Measurements from ENCODE around the gene CD58.

The CD58 gene

GRCh38 chr1:116538544-116538943 is 32.3 kb downstream of the CD58 start:
- peak; percentile 54 for DNase-seq

GRCh38 chr1:116537898-116538297 is 32.9 kb downstream of the CD58 start:
- DNase-seq: no peak

- no peak for DNase-seq
Observed at GRCh38 chr1:116537040-116537831, 33.6 kb downstream of the CD58 start.

DNA sequence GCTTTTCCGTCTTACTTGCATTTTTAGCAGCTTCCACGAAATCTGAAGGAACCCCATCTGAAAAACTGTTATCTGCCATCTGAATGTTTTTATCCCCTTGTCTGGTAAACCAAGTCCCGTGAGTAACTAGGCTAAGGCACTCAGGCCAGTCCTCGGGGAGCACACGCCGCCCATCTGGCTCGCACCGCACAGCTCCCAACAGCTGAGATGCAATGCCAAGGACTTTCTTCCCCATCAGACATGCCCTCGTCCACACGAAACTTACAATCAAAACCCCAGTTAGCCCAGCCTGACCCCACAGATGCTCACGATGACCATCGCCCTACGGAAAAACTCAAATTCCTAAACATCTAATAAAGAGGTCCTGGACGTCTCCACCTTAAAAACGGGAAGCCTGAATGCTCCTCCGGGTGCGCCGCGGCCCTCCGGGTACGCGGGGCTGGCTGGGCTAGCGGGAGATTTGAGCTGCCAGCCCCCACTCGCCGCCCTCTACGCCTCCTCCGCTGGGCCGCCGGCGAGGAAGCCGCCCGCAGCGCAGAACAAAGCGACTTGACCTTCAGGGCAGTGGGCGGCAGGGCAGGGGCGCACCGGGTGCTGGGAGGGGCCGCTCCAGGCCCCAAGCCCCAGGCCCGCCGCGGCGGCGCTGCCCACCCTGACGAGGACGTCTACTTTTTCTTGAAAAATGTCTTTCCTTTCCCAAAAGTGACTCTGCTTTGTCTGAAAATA is 36.6 kb downstream of the CD58 start:
- no peak for DNase-seq

GRCh38 chr1:116533429-116533820 is 37.4 kb downstream of the CD58 start:
- DNase-seq: no peak

DNA sequence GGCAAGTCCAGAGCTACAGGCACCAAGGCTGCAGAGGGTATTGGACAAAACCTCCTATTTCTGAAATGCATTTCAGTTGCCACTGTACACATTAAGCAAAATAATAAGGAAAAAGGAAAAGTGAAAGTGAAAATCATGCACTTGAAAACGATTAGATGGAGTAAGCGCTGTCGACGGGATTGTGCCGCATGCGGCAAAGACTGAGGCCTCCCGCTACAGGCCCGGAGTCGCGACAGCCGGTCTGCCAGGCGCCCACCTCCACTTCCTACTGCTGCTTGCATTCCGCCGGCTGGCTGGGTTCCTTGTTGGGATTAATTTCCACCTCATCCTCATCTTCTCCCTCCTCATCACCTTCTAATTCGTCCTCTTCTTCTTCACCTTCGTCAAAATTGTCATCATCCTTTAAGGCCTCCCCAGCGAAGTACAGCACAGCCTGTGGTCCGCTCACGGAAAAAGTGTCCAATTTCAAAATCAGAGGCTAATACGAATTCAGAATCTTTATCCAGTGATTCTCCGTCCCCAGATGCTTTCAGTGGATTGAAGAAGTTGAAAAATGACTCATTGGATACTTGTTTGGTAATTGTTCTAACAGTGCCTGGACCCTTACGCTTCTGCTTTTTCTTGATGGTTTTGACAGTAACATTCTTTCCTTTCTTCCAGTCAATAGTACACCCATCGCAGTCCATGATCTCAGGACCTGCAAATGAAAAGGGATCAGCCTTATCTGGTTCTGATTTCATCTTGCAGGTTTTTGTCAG is 38.0 kb downstream of the CD58 start:
- no peak for DNase-seq

DNA sequence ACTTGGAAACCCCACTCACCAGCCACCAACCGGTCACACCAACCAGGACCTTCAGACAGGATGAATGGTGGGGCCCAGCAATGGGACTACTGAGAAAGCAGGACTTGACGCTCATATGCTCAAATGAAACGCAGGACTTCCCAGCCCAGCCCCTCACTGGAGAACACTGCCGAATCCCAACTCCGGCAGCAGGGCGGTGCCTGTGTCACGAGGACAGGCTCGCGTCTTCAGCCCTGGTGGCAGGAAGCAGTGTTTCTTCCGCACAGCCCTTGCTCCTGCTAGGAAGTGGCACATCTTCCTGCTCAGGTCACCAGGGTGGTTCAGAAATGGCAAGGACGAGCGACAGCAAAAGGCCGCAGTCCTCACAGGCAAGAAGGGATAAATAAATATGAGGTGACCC is 38.9 kb downstream of the CD58 start:
- no peak for DNase-seq

DNA sequence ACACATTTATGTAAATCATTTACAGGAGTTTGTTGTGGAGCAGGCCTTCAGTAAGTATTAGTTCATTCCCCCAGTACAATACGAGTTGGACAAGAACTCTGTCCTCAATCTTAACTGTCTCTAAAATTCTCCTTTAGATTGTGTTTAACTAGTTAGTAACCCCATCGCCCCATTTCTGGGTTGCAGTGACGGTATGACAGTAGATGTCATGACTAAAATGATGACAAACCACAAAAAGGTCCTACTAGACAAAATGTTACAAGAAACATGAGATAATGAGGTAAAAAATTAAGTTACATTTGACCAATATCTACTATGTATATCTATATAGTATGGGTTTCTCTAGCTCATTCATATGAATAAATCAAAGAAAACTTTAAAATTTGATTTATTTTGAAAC is 41.1 kb downstream of the CD58 start:
- no peak for DNase-seq

DNA sequence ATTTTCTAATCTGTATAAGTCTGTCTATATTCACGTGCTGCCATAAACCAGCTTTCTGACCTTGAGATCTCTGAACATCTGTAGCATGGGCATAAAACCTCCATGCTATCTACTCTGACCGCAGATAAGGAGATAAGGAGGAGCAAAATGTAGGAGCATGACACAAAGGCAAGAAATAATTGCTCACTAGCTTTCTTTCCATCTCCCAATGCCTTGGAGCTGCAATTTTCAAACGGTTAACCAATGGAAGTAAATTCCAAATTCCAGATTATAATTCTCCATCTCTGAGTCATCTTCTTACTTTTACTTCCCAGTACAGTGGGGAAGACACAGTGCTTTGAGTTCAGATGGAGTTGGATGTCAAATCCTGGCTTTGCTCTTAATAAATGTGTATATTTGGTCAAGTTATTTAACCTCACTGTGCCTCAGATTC is 41.6 kb downstream of the CD58 start:
- no peak for DNase-seq

GRCh38 chr1:116528329-116529083 is 42.3 kb downstream of the CD58 start:
- no peak for DNase-seq

- no peak for DNase-seq
Observed at GRCh38 chr1:116525440-116525839, 45.4 kb downstream of the CD58 start.

- DNase-seq: no peak
Observed at GRCh38 chr1:116521186-116521585, 49.6 kb downstream of the CD58 start.

- DNase-seq: no peak
Observed at GRCh38 chr1:116518400-116518799, 52.4 kb downstream of the CD58 start.

DNA sequence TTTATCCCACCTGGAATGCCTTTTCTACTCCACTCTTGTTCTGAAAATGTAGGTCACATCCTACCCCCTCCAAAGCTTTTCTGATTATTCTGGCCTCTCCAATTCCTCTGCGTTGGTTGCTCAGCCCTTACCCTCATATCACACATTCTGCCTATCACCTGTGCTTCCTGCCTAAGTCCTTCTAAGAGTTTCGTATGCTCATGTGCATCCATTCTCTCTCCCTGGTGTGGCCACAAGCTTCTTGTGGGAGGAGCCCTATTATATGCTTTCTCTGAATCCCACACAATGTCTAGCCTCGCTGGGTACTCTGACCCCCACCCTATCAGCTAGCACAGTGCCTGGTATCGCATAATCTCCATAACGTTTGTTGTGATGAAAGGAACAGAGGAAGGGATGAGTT is 54.2 kb downstream of the CD58 start:
- no peak for DNase-seq

GRCh38 chr1:116515702-116516101 is 55.1 kb downstream of the CD58 start:
- DNase-seq: peak; percentile 55

DNA sequence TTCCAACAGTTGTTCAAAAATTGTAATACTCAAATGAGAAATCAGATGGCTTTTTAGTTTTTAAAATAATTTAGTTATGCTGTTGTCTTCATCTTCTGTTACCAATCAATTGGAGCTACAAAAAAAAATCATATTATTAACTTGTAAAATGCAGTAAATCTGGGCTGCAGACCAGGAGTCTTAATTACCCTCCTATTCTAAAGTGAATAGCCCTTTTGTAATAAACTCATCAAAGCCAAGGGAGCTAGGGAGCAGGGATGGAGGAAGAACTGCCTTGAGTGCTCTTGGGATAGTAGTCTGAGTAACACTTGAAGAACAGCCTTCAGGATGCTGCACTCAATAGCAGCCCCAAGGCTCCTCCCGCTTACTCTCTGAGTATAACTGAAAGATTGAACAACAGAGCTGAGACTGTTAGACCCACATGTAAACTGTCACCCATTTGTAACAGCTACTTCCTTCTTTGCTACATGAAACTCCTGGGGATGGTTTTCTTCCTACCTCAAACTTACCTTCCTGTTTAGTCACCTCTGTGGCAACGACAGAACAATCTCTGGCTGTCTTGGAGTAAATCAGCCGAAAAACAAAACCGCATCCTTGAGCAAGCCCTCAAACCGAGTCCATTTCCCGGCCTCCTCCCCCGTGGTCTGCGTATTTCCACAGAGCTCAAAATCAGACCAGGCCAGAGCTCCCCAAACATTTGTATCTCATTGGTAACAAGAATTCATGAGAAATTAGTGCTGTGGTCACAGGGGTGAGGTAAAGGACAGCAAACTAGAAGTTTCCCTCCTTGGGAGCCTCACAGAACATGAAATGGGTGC is 55.9 kb downstream of the CD58 start:
- peak; percentile 68 for DNase-seq

DNA sequence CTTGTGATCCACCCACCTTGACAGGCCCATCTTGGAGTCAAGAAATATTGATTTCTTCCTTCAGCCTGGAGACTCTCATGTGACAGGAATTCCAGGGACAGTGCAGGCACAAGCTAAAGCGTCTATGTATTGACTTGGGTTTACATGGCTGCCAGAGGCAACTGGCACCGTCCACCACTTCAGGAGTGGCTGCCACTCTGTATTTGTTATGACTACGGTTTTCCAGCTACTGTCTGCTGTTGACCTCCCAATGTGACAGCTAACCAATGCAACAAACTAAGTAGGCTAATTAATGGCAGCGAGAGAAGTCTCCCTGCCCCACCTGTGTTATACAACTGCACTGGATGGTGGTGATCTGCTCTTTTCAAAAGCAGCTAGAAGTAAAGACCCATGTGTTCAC is 56.9 kb downstream of the CD58 start:
- DNase-seq: no peak

- DNase-seq: no peak
Observed at GRCh38 chr1:116511459-116512019, 59.3 kb downstream of the CD58 start.

DNA sequence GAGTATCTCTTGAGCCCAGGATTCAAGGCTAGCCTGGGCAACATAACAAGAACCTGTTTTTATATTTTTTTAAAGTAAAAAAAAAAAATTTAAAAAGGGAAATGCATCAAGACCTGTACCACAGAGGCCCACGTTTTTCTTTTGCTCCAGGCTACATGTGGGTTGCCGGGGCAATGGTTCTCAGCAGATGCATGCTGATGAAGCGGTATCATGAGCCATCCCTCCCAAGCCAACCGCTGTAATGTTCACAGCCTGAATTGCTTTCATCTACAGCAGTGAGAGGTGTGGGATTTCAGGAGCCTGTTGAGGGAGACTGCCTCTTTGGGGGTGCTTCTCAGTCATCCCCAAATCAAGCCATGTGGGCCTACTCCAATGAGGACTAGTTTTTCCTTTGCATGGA is 60.5 kb downstream of the CD58 start:
- DNase-seq: no peak

DNA sequence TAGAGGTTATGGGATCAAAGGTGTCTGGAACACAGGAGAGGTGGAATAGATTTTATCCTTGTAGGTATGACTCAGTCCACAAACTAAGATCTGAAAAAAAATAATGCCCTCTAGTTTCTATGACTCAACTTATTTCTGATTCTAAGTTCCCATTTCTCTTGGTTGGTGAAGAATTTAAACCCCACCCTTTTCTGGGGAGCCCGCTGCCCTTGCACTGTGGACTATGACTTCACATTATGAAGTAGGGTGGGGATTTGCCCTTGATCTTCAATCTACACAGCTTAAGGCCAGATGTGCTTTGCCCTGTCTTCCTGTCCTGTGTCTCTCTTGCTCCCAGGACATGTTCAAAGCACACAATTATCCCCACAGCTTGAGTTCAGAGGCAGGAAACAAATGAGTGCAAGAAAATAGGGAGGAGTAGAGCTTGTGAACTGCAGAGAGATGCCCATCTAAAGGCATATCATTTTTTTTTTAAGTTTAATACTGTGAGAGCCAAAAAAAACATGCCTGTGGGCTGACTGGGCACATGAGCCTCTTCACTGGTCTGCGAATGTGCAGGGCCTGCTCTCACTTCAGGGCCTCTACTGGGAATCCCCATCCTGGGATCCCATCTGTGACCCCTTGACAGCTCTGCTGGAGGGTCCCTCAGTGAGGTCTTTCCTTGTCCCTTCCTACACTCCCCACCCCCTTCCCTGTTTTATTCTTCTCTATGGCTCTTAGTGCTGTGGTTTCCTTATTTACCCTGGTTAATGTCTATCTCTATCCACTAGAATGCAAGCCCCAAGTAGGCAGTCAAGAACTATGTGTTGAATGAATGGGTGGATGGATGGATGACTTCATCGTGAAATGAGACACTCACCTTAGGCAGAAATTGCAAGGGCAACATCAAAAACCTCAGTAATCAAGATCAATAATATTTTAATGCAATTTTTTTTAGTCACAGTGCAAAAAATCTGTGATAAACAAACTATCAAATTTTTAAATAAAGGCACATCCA is 61.5 kb downstream of the CD58 start:
- peak; percentile 56 for DNase-seq

All from CD4-positive, alpha-beta T cell treated with Interleukin-17A for 4 hours (primary cell).